ENCODE measurements around the gene SEC14L5. TPM values are rescaled to one million over a fixed set of nuclear protein-coding genes. Genes with fewer than 3 reads are reported as not detected.

SEC14L5 gene
- under 1 TPM; 0.13 to 0.14 TPM for total RNA-seq

GRCh38 chr16:4957720-4958509 is at the start of gene SEC14L5:
Gene SEC14L5, plus strand, starts transcription at chr16:4958330. Its CDS starts 994 bp downstream, at chr16:4959324.

GRCh38 chr16:4936991-4937781 is 20.9 kb upstream of the SEC14L5 start, which contains the start of gene PPL:
Gene PPL, minus strand, starts transcription at chr16:4937148. Its CDS starts 103 bp downstream, at chr16:4937045.

GRCh38 chr16:5033256-5034166 is 75.4 kb downstream of the SEC14L5 start, which contains the start of gene NAGPA:
Gene NAGPA, minus strand, starts transcription at chr16:5033935. Its CDS starts 21 bp downstream, at chr16:5033914.

GRCh38 chr16:5065813-5066212 is 107.7 kb downstream of the SEC14L5 start, which contains the start of gene C16orf89:
Gene C16orf89, minus strand, starts transcription at chr16:5065956. Its CDS starts 48 bp downstream, at chr16:5065908.

Other genes with a start within 250 kb of the SEC14L5 start
- 10 to 100 TPM; 15.0 to 15.6 TPM for gene ANKS3, start 224.1 kb upstream of the SEC14L5 start, total RNA-seq
- gene DNAAF8, start 223.8 kb upstream of the SEC14L5 start, total RNA-seq = under 1 TPM; 0.28 to 0.31 TPM
- gene ZNF500, start 191.2 kb upstream of the SEC14L5 start, total RNA-seq = 10 to 100 TPM; 23.0 to 24.7 TPM
- gene SEPTIN12, start 170.0 kb upstream of the SEC14L5 start, total RNA-seq = not detected
- gene SMIM22, start 163.0 kb upstream of the SEC14L5 start, total RNA-seq = not detected
- gene ROGDI, start 155.7 kb upstream of the SEC14L5 start, total RNA-seq = 10 to 100 TPM in 1 of 2 experiments, 1 to 10 TPM in 1; 7.0 to 10.7 TPM
- 10 to 100 TPM; 84.1 to 92.5 TPM for gene GLYR1, start 111.0 kb upstream of the SEC14L5 start, total RNA-seq
- 10 to 100 TPM; 36.1 to 37.5 TPM for gene UBN1, start 110.8 kb upstream of the SEC14L5 start, total RNA-seq
- gene PPL, start 21.2 kb upstream of the SEC14L5 start, total RNA-seq = not detected
- gene NAGPA, start 75.6 kb downstream of the SEC14L5 start, total RNA-seq = 10 to 100 TPM; 16.5 to 16.9 TPM
- not detected for gene C16orf89, start 107.6 kb downstream of the SEC14L5 start, total RNA-seq
- 10 to 100 TPM; 21.7 to 22.0 TPM for gene ALG1, start 113.5 kb downstream of the SEC14L5 start, total RNA-seq
- 10 to 100 TPM in 1 of 2 experiments, 1 to 10 TPM in 1; 9.6 to 10.0 TPM for gene EEF2KMT, start 139.5 kb downstream of the SEC14L5 start, total RNA-seq